Neural crest cell (in vitro differentiated cells): ENCODE results near the gene GCK. TPM values are rescaled to one million over a fixed set of nuclear protein-coding genes. Genes with fewer than 3 reads are reported as not detected.

Source experiments
- DNase-seq: peaks from one replicate; pipeline ENCODE4 v3.0.0; 2021; ENCODE audit warnings: low read depth, mixed read lengths, low spot score
- H3K27ac Mint-ChIP-seq: one replicate; pipeline ENCODE4 v1.8.0; 2021; ENCODE audit warnings: mild to moderate bottlenecking, mixed read lengths; ENCODE audit not compliant: unreplicated experiment
- H3K27me3 Mint-ChIP-seq: 2 replicates; pipeline ENCODE4 v1.8.0; 2021; ENCODE audit warnings: low read depth, mild to moderate bottlenecking, mixed read lengths
- H3K36me3 Mint-ChIP-seq: 2 replicates; pipeline ENCODE4 v1.8.0; 2021; ENCODE audit warnings: low read depth, mild to moderate bottlenecking, mixed read lengths
- H3K4me1 Mint-ChIP-seq: 2 replicates; pipeline ENCODE4 v1.8.0; 2021; ENCODE audit warnings: mixed read lengths
- H3K4me3 Mint-ChIP-seq: one replicate; pipeline ENCODE4 v1.8.0; 2021; ENCODE audit warnings: mild to moderate bottlenecking, mixed read lengths
- H3K9me3 Mint-ChIP-seq: 2 replicates; pipeline ENCODE4 v1.8.0; 2021; ENCODE audit warnings: mixed read lengths
- total RNA-seq: library from RNA; stranded (reverse); gene quantifications from 2 replicates; pipeline ENCODE4 v1.2.1, GENCODE V29; 2021
- TF ChIP-seq, protein P1 (sequence below): fragments of 200-600 bp; sonication (generic); conservative IDR thresholded peaks from 2 replicates; pipeline ENCODE4 v1.5.0; 2021; ENCODE audit warnings: antibody characterized with exemption, mild to moderate bottlenecking

The GCK gene
- total RNA-seq, 1 donor from 2014 or later = 0.42 TPM

DNA sequence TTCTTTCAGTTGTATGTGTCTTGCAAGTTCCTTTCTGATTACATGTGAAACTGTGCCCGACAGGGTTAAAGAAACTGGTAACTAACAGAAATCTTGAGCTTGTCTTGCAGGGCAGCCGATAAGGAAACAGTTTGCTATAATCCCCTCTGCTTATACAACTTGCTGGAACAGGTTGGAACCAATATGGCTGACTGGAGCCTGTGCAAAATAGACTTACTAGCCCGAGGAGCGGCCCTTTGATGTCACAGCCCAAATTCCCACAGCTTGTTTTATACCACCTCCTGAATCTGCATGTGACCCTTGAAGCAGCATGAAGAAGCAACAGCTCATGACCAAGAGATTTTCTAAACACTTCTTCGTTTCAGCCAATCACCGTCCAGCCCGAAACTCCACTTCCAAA is 8.2 kb upstream of the GCK start:
- DNase-seq = no peak
- Mint-ChIP-seq H3K27me3 (peaks cover 44% of the 10 kb centered on the region), H3K4me3 (no peak overlapping the region), H3K4me1 (peaks cover 12% of the 10 kb centered on the region), H3K27ac (no peak overlapping the region), H3K36me3 (no peaks in the 10 kb centered on the region), H3K9me3 (no peaks in the 10 kb centered on the region)
- TF ChIP-seq, protein P1, sequence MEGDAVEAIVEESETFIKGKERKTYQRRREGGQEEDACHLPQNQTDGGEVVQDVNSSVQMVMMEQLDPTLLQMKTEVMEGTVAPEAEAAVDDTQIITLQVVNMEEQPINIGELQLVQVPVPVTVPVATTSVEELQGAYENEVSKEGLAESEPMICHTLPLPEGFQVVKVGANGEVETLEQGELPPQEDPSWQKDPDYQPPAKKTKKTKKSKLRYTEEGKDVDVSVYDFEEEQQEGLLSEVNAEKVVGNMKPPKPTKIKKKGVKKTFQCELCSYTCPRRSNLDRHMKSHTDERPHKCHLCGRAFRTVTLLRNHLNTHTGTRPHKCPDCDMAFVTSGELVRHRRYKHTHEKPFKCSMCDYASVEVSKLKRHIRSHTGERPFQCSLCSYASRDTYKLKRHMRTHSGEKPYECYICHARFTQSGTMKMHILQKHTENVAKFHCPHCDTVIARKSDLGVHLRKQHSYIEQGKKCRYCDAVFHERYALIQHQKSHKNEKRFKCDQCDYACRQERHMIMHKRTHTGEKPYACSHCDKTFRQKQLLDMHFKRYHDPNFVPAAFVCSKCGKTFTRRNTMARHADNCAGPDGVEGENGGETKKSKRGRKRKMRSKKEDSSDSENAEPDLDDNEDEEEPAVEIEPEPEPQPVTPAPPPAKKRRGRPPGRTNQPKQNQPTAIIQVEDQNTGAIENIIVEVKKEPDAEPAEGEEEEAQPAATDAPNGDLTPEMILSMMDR = no peak

DNA sequence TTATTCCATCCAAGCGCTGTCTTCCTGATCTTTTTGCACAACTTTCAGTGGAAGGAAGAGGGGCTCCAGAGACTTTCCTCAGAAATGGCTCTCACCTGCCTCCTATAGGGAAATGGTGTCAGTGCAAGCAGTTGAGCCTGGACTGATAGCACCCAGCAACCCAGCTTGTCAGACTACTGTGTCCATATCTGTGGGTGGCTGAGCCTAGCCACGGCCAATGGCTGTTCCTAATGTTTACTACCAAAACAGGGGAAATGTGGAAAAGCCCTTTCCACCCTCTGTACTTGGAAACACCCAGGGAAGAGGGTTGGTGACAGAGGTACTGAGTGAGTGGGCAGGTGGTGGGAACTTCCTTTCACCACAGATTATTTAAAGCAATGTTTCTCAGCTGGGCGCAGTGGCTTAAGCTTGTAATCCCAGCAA is 7.2 kb upstream of the GCK start:
- H3K4me1 Mint-ChIP-seq = peaks cover 2% of the 10 kb centered on the region
- DNase-seq = peak; percentile 52
- no peak overlapping the region for H3K27ac Mint-ChIP-seq
- no peaks in the 10 kb centered on the region for H3K9me3 Mint-ChIP-seq
- no peaks in the 10 kb centered on the region for H3K36me3 Mint-ChIP-seq
- H3K27me3 Mint-ChIP-seq = peaks cover 46% of the 10 kb centered on the region
- TF ChIP-seq, protein P1 = peak; percentile 69
- H3K4me3 Mint-ChIP-seq = peak overlapping the region; percentile 86

DNA sequence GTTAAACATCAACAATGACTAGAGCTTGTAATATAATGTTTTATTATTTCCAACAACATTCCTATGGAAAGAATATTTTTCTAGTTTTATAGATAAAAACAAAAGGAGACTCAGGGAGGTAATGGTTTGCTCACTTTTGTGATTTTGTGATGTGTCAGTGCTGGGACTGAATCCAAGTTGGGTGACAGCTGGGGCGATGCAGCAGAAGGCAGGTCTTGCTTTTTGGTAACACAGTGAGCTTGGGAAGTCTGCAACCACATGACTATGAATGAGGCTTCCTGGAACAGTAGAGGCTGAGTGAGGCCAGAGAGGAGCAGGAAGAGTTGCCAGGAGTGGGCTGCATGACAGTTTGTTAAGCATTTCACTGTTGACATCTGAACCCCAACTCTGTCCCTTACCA is 6.7 kb upstream of the GCK start:
- H3K27me3 Mint-ChIP-seq = peaks cover 50% of the 10 kb centered on the region
- no peaks in the 10 kb centered on the region for H3K36me3 Mint-ChIP-seq
- no peaks in the 10 kb centered on the region for H3K9me3 Mint-ChIP-seq
- H3K27ac Mint-ChIP-seq = no peak overlapping the region
- TF ChIP-seq, protein P1 = no peak
- no peak for DNase-seq
- no peaks in the 10 kb centered on the region for H3K4me1 Mint-ChIP-seq
- H3K4me3 Mint-ChIP-seq = no peak overlapping the region

DNA sequence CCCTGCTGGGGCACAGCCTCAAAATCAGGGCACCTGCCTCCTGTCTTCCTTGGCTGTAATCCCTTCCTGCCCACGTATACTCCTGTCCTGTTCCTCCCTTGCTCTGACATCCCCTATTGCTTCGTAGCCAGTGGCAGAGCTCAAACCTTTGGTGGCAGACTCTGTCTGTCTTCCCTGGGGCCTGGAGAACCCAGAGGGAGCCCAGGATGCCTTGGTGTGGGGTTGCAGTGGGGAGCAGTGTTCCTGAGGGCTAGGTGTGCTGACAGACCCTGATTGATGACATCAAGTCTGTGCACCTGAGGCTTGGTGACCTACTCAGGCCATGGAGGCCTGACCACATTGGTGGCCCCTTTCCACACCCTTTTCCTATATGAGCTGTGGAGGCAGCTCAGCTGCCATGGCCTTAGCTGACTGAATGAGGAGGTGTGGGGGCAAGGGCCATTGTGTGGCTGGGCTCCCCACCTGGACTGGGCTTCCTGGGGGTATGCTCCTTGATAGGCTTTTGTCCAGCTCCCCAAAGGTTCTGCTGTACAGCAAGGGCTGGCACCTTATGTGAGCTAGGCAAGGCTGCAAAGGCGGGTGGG is 5.4 kb upstream of the GCK start:
- DNase-seq = no peak
- Mint-ChIP-seq H3K4me1 (no peaks in the 10 kb centered on the region), H3K27ac (no peak overlapping the region), H3K36me3 (no peaks in the 10 kb centered on the region), H3K9me3 (no peaks in the 10 kb centered on the region), H3K27me3 (peaks cover 44% of the 10 kb centered on the region), H3K4me3 (no peak overlapping the region)
- TF ChIP-seq, protein P1 = no peak

DNA sequence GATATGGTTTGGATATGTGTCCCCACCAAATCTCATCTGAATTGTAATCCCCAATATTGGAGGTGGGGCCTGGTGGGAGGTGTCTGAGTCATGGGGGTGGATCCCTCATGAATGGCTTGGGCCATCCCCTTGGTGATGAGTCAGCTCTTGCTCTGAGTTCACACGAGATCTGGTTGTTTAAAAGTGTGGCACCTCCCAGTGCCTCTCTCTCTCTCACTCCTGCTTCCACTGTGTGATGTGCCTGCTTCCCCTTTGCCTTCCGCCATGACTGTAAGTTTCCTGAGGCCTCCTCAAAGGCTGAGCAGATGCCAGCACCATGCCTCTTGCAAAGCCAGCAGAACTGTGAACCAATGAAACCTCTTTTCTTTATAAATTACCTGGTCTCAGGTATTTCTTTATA is 4.8 kb upstream of the GCK start:
- TF ChIP-seq, protein P1 = no peak
- H3K4me3 Mint-ChIP-seq = no peak overlapping the region
- no peaks in the 10 kb centered on the region for H3K4me1 Mint-ChIP-seq
- no peaks in the 10 kb centered on the region for H3K36me3 Mint-ChIP-seq
- H3K27ac Mint-ChIP-seq = peak overlapping the region; percentile 89
- H3K27me3 Mint-ChIP-seq = peaks cover 40% of the 10 kb centered on the region
- no peak for DNase-seq
- no peaks in the 10 kb centered on the region for H3K9me3 Mint-ChIP-seq
